Mucosa of gallbladder (tissue), 1 donor: Measurements from ENCODE around the gene PLPP3. TPM values are rescaled to one million over a fixed set of nuclear protein-coding genes. Genes with fewer than 3 reads are reported as not detected.

Experiments
- DNase-seq: peaks from one replicate; pipeline ENCODE4 v3.0.0-alpha.2; 2020; ENCODE audit warnings: low spot score
- total RNA-seq: library from RNA; stranded (reverse); gene quantifications from one replicate; pipeline ENCODE4 v1.2.1, GENCODE V29; 2021
- donor health status: DM: no; HTN: no; CAD: no.

Gene PLPP3
- total RNA-seq, 1 donor from 2014 or later, result 68.2 TPM

- DNase-seq, result peak; percentile 75
Measured at GRCh38 chr1:56547977-56548376, 31.4 kb downstream of the PLPP3 start.

GRCh38 chr1:56547473-56547872 is 31.9 kb downstream of the PLPP3 start:
- DNase-seq, result no peak

GRCh38 chr1:56545711-56546110 is 33.7 kb downstream of the PLPP3 start:
- DNase-seq, result peak; percentile 30

- DNase-seq, result no peak
Measured at GRCh38 chr1:56543783-56544612, 35.4 kb downstream of the PLPP3 start.

- DNase-seq, result no peak
Measured at GRCh38 chr1:56542651-56543050, 36.7 kb downstream of the PLPP3 start.

- DNase-seq, result no peak
Measured at GRCh38 chr1:56541408-56541807, 38.0 kb downstream of the PLPP3 start.

GRCh38 chr1:56540467-56540866 is 38.9 kb downstream of the PLPP3 start:
- DNase-seq, result no peak

- DNase-seq, result no peak
Measured at GRCh38 chr1:56539520-56539931, 39.8 kb downstream of the PLPP3 start.

GRCh38 chr1:56538532-56538931 is 40.8 kb downstream of the PLPP3 start:
- DNase-seq, result no peak

- no peak for DNase-seq
Measured at GRCh38 chr1:56537660-56538059, 41.7 kb downstream of the PLPP3 start.

- no peak for DNase-seq
Measured at GRCh38 chr1:56535939-56536338, 43.4 kb downstream of the PLPP3 start.

GRCh38 chr1:56535362-56535761 is 44.0 kb downstream of the PLPP3 start:
- DNase-seq, result no peak

- no peak for DNase-seq
Measured at GRCh38 chr1:56534130-56534651, 45.2 kb downstream of the PLPP3 start.

GRCh38 chr1:56533621-56534020 is 45.7 kb downstream of the PLPP3 start:
- DNase-seq, result no peak

- DNase-seq, result no peak
Measured at GRCh38 chr1:56533197-56533596, 46.2 kb downstream of the PLPP3 start.

GRCh38 chr1:56532350-56532683 is 47.0 kb downstream of the PLPP3 start:
- DNase-seq, result no peak

- DNase-seq, result no peak
Measured at GRCh38 chr1:56531624-56532349, 47.6 kb downstream of the PLPP3 start.

GRCh38 chr1:56529801-56530200 is 49.6 kb downstream of the PLPP3 start:
- DNase-seq, result no peak

GRCh38 chr1:56527548-56528302 is 51.6 kb downstream of the PLPP3 start:
- no peak for DNase-seq

- no peak for DNase-seq
Measured at GRCh38 chr1:56526571-56527174, 52.7 kb downstream of the PLPP3 start.

- no peak for DNase-seq
Measured at GRCh38 chr1:56525489-56526041, 53.8 kb downstream of the PLPP3 start.

GRCh38 chr1:56524263-56524662 is 55.1 kb downstream of the PLPP3 start:
- DNase-seq, result no peak
